OCI-LY7 (cell line): ENCODE measurements around the gene DCP1B. TPM values are rescaled to one million over a fixed set of nuclear protein-coding genes. Genes with fewer than 3 reads are reported as not detected.
A peak's percentile ranks its signal among the peaks of the same experiment; 100 is the strongest.

ENCODE experiments used
- BruUV-seq: library from RNA; stranded (reverse); fragments of 400-500 nt; replicated peaks from 2 replicates; lab custom pipeline; 2021; lab: Mats Ljungman, UMichigan
- CTCF ChIA-PET: fragments of 300-600 bp; sonication (Branson Sonifier 250); formaldehyde crosslinking; loops from one replicate; lab custom pipeline; 2022; ENCODE audit warnings: antibody characterized with exemption; ENCODE audit not compliant: unreplicated experiment; lab: Charles Lee
- POLR2A ChIA-PET: fragments of 300-600 bp; sonication (Branson Sonifier 250); formaldehyde crosslinking; loops from one replicate; lab custom pipeline; 2022; ENCODE audit warnings: antibody characterized with exemption; lab: Charles Lee
- DNase-seq: peaks from one replicate; pipeline ENCODE4 v3.0.0-alpha.2; 2015; ENCODE audit warnings: low spot score
- H2AFZ ChIP-seq: fragments of 200-600 bp; sonication (generic), shearing (Covaris generic); 2 replicates; pipeline ENCODE4 v1.6.1; 2014; ENCODE audit warnings: mild to moderate bottlenecking, antibody characterized with exemption, low read length, moderate library complexity
- H3K27ac ChIP-seq: fragments of 200-600 bp; sonication (generic); 2 replicates; pipeline ENCODE4 v1.5.1; 2014; ENCODE audit warnings: mixed run types, low read depth, mild to moderate bottlenecking, moderate library complexity, low read length, inconsistent platforms; ENCODE audit not compliant: poor library complexity, severe bottlenecking
- H3K36me3 ChIP-seq: fragments of 200-600 bp; sonication (generic); 2 replicates; pipeline ENCODE4 v1.6.1; 2014; ENCODE audit warnings: mild to moderate bottlenecking, antibody characterized with exemption, low read length, moderate library complexity, mixed read lengths; ENCODE audit not compliant: insufficient read depth
- H3K4me1 ChIP-seq: fragments of 200-600 bp; sonication (generic); 2 replicates; pipeline ENCODE4 v1.5.1; 2014; ENCODE audit warnings: mild to moderate bottlenecking, low read length; ENCODE audit not compliant: insufficient read depth, poor library complexity, severe bottlenecking
- H3K4me2 ChIP-seq: fragments of 200-600 bp; sonication (generic); 2 replicates; pipeline ENCODE4 v1.6.1; 2014; ENCODE audit warnings: mild to moderate bottlenecking, low read length
- H3K4me3 ChIP-seq: fragments of 200-600 bp; sonication (generic); 2 replicates; pipeline ENCODE4 v1.5.1; 2014; ENCODE audit warnings: mild to moderate bottlenecking, low read depth, low read length; ENCODE audit not compliant: poor library complexity, severe bottlenecking
- H3K79me2 ChIP-seq: fragments of 200-600 bp; sonication (generic); 2 replicates; pipeline ENCODE4 v1.6.1; 2016; ENCODE audit warnings: low read depth, mild to moderate bottlenecking, low read length, moderate library complexity, mixed read lengths; ENCODE audit not compliant: insufficient read depth
- H3K9me2 ChIP-seq: fragments of 200-600 bp; sonication (generic); 2 replicates; pipeline ENCODE4 v1.6.1; 2016; ENCODE audit warnings: mild to moderate bottlenecking, low read length, mixed read lengths; ENCODE audit not compliant: insufficient read depth
- H3K9me3 ChIP-seq: fragments of 200-600 bp; sonication (generic); 2 replicates; pipeline ENCODE4 v1.6.1; 2014; ENCODE audit warnings: mild to moderate bottlenecking, mixed run types, low read length, mixed read lengths
- H4K20me1 ChIP-seq: fragments of 200-600 bp; sonication (generic); 2 replicates; pipeline ENCODE4 v1.6.1; 2014; ENCODE audit warnings: mild to moderate bottlenecking, antibody characterized with exemption, low read length, moderate library complexity, mixed read lengths; ENCODE audit not compliant: insufficient read depth
- EZH2phosphoT487 ChIP-seq: fragments of 200-600 bp; sonication (generic); IDR thresholded peaks from 2 replicates; pipeline ENCODE4 v1.6.1; 2018; ENCODE audit warnings: low read depth, borderline replicate concordance, mild to moderate bottlenecking, mixed run types, antibody characterized with exemption, low read length, moderate library complexity, mixed read lengths
- intact Hi-C: fragments of 100-400 bp; cut with micrococcal nuclease; formaldehyde crosslinking; loops from one replicate; pipeline ENCODE4 v1.10.0; 2022; ENCODE audit not compliant: unreplicated experiment
- total RNA-seq, 2 experiments: library from RNA; depleted of rRNA in 1 of 2; stranded (reverse); fragments of >200 nt in 1 of 2; shearing (Covaris generic) in 1 of 2; gene quantifications; 2 replicates each; pipeline ENCODE4 v1.2.3, GENCODE V29; 2014 to 2022
- TF ChIP-seq, protein P1 (sequence below): fragments of 200-600 bp; sonication (generic); conservative IDR thresholded peaks from 2 replicates; pipeline ENCODE4 v1.5.1; 2014; ENCODE audit warnings: mild to moderate bottlenecking, antibody characterized with exemption, low read length, moderate library complexity, mixed read lengths

The DCP1B gene
- total RNA-seq, 2 experiments from 2014 or later: 14.2 to 15.5 TPM

GRCh38 chr12:1916371-1917171 is 87.7 kb downstream of the DCP1B start:
- H3K36me3 ChIP-seq: no peaks in the 10 kb centered on the region
- peaks cover 8% of the 10 kb centered on the region for H3K4me1 ChIP-seq
- ChIA-PET POLR2A (interaction anchor here (0.8 kb wide), 1 partner anchor 12 kb away, joined by 3 read pairs; no protein-coding TSS in a partner anchor), CTCF (no interaction called here)
- no peak overlapping the region for H2AFZ ChIP-seq
- no TSS peak for BruUV-seq
- H3K9me2 ChIP-seq: no peaks in the 10 kb centered on the region
- no peak overlapping the region for H3K27ac ChIP-seq
- no peaks in the 10 kb centered on the region for H4K20me1 ChIP-seq
- H3K79me2 ChIP-seq: no peaks in the 10 kb centered on the region
- no peak for TF ChIP-seq EZH2phosphoT487
- TF ChIP-seq, protein P1, sequence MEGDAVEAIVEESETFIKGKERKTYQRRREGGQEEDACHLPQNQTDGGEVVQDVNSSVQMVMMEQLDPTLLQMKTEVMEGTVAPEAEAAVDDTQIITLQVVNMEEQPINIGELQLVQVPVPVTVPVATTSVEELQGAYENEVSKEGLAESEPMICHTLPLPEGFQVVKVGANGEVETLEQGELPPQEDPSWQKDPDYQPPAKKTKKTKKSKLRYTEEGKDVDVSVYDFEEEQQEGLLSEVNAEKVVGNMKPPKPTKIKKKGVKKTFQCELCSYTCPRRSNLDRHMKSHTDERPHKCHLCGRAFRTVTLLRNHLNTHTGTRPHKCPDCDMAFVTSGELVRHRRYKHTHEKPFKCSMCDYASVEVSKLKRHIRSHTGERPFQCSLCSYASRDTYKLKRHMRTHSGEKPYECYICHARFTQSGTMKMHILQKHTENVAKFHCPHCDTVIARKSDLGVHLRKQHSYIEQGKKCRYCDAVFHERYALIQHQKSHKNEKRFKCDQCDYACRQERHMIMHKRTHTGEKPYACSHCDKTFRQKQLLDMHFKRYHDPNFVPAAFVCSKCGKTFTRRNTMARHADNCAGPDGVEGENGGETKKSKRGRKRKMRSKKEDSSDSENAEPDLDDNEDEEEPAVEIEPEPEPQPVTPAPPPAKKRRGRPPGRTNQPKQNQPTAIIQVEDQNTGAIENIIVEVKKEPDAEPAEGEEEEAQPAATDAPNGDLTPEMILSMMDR: no peak
- no peak for DNase-seq
- H3K9me3 ChIP-seq: no peaks in the 10 kb centered on the region
- H3K4me3 ChIP-seq: no peak overlapping the region
- intact Hi-C loops: no loop called here
- no peak overlapping the region for H3K4me2 ChIP-seq

GRCh38 chr12:1915082-1915968 is 88.9 kb downstream of the DCP1B start:
- POLR2A ChIA-PET: no interaction called here
- Histone ChIP-seq H3K4me1 (peaks cover 8% of the 10 kb centered on the region), H3K4me2 (no peak overlapping the region), H3K27ac (no peak overlapping the region), H3K9me2 (no peaks in the 10 kb centered on the region), H3K36me3 (no peaks in the 10 kb centered on the region), H2AFZ (no peak overlapping the region), H3K9me3 (no peaks in the 10 kb centered on the region), H3K4me3 (no peak overlapping the region), H3K79me2 (no peaks in the 10 kb centered on the region), H4K20me1 (no peaks in the 10 kb centered on the region)
- CTCF ChIA-PET: no interaction called here
- peak; percentile 33 for DNase-seq
- TF ChIP-seq, protein P1: no peak
- no peak for TF ChIP-seq EZH2phosphoT487
- intact Hi-C loops: no loop called here
- no TSS peak for BruUV-seq
